H1 (cell line): ENCODE measurements around the gene RASGEF1C. TPM values are rescaled to one million over a fixed set of nuclear protein-coding genes. Genes with fewer than 3 reads are reported as not detected.

Source experiments
- BCL11A ChIP-seq, 2 experiments: IDR thresholded peaks; one replicate each; pipeline ENCODE4 v1.6.1; 2011; ENCODE audit warnings: low read depth in 2 of 2, low read length in 2 of 2, mild to moderate bottlenecking in 2 of 2
- CREB1 ChIP-seq: IDR thresholded peaks from 2 replicates; pipeline ENCODE4 v1.6.1; 2012; ENCODE audit warnings: inconsistent platforms
- TAF7 ChIP-seq: optimal IDR thresholded peaks from 2 replicates; pipeline ENCODE3; 2011; ENCODE audit warnings: low read depth, mild to moderate bottlenecking, inconsistent platforms, low read length, moderate library complexity, borderline replicate concordance
- polyA plus RNA-seq, 7 experiments: library from polyadenylated mRNA; depleted of rRNA in 3 of 7; stranded (reverse) in 5 of 7; unstranded in 2 of 7; fragments of >200 nt in 5 of 7; fragments of 200-250 nt in 2 of 7; gene quantifications; 1 replicate in 5 of 7; 2 replicates in 1 of 7; 4 replicates in 1 of 7; pipeline versions ENCODE4 v1.2.1 to v1.2.3, GENCODE V29; 2011 to 2013; ENCODE audit warnings: missing spikeins in 2 of 7, mixed read lengths in 2 of 7
- total RNA-seq: library from RNA; stranded (reverse); fragmentation: NEBNext Ultra II Directional; extraction: Animal tissue kit (Norgen Biotek cat#: 25700); gene quantifications from 2 replicates; pipeline ENCODE4 v1.2.1, GENCODE V29; 2021
- TF ChIP-seq, protein P1 (sequence below): IDR thresholded peaks from 2 replicates; pipeline ENCODE4 v1.6.1; 2011; ENCODE audit warnings: low read depth, mild to moderate bottlenecking, low read length; ENCODE audit not compliant: insufficient read depth

The RASGEF1C gene
- total and polyA plus RNA-seq, 2 of the 8 experiments (the other 6 are each of a cell fraction or from before 2014, with no cell fraction given): 0.26 to 0.61 TPM

DNA sequence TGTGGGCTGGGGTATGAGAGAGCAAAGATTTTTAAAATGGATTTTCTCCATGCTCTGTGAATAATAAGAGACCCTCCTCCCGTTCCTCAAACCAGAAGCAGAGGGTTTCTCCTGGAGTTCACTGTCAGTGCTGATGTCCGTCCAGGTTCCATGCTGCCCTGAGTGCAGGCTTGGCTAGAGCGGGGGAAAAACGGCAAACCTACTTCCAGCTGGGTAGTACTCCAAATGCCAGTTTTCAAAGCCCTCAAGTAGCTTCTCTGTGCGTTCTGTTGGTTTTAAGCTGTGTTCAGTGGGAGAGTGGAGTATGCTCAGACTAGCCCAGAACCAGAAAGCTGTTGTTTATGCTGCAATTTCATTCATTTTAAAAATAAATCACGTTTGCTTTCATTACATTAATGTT lies 40.3 kb downstream of the RASGEF1C start (continued):
- TF ChIP-seq BCL11A (IDR thresholded peaks at IDR 0.05; ENCODE audit: low read depth in 2 of 2, low read length in 2 of 2): no peak
- no peak for TF ChIP-seq TAF7
- no peak for TF ChIP-seq CREB1
- TF ChIP-seq, protein P1, sequence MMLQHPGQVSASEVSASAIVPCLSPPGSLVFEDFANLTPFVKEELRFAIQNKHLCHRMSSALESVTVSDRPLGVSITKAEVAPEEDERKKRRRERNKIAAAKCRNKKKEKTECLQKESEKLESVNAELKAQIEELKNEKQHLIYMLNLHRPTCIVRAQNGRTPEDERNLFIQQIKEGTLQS: no peak
- TF ChIP-seq, all 59 proteins: peak for 0
